ENCODE data around the gene TK2. TPM values are rescaled to one million over a fixed set of nuclear protein-coding genes. Genes with fewer than 3 reads are reported as not detected.

TK2 gene
- polyA plus RNA-seq, 1 experiment = 42.7 TPM

DNA sequence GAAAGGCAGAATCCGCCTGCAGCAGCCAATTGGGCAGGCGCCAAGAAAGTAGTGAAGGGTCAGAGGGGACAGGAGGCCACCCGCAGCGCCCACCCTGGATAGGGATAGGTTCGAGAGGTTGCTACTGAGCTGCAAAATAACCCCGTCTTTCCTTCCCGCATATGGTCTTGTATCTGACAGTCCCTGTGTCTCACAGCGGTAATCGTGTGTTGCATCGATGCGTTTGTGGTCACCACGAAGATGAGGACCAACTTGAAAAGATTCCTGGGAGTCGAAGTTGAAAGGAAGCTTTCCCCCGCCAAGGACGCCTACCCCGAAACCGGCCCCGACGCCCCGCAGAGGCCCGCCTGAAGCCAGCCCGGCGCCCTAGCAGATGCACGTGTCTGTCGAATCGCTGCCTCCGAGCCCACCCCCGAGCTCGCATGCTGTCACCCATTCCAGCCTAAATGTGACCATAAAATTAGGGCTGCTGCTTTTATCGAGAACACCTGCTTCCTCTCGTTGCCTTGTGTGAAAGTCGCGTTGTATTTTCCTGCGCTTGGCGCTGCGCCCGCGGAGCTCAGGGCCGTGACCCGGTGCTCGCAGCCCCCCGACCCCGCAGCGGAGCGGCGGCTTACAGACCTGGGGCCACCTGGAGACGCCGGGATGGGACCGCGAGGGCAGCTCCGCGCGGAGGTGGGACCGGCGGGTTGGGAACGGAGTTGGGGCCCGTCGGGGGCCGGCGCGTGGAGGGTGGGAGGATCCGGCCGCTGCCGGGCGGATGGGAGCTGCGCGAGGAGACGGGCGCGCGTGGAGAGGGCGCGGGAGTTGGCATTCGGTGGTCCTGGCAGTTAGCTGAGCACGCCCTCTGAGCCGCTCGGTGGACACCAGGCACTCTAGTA, 29.0 kb upstream of the TK2 start, which contains the start of gene CMTM2:
TSS of gene CMTM2 (plus strand) at position 813 of the 881 bp plus-strand sequence. CDS start 145 bp downstream, outside the sequence.
- DNase-seq (ENCODE audit: low read depth) = no peak
- peaks cover 13% of the 10 kb centered on the region for H3K27me3 ChIP-seq (ENCODE audit: control insufficient read depth, insufficient read depth, low read length)
- ChIA-PET CTCF (interaction anchor here (0.7 to 2.4 kb wide), 6 partner anchors 10 to 172 kb away, joined by 3 to 7 read pairs (median 3); no protein-coding TSS in a partner anchor), POLR2A (no interaction called here)
- no peak within 1 kb of the TSS for H3K4me3 ChIP-seq (ENCODE audit: low read depth, low read length)
- TF ChIP-seq, protein P1, sequence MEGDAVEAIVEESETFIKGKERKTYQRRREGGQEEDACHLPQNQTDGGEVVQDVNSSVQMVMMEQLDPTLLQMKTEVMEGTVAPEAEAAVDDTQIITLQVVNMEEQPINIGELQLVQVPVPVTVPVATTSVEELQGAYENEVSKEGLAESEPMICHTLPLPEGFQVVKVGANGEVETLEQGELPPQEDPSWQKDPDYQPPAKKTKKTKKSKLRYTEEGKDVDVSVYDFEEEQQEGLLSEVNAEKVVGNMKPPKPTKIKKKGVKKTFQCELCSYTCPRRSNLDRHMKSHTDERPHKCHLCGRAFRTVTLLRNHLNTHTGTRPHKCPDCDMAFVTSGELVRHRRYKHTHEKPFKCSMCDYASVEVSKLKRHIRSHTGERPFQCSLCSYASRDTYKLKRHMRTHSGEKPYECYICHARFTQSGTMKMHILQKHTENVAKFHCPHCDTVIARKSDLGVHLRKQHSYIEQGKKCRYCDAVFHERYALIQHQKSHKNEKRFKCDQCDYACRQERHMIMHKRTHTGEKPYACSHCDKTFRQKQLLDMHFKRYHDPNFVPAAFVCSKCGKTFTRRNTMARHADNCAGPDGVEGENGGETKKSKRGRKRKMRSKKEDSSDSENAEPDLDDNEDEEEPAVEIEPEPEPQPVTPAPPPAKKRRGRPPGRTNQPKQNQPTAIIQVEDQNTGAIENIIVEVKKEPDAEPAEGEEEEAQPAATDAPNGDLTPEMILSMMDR (IDR thresholded peaks at IDR 0.05; ENCODE audit: insufficient read depth, low read depth, low read length) = no peak
- no peaks in the 10 kb centered on the region for H3K36me3 ChIP-seq (ENCODE audit: control insufficient read depth, insufficient read depth, low read length)

DNA sequence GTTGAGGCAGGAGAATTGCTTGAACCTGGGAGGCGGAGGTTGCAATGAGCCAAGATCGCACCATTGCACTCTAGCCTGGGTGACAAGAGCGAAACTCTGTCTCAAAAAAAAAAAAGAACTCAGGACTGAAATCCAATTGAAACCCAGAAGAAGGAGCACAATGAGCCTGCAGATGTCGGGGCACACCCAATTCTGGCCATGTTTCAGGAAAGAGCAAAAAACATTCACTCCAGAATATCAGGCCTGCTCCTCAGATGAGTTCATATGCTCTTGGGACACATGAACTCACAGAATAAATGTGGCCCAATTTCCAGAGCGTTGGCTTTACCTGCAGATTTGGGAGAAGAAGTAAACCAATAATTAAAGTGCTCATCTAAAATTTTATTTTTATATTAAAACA, 26.4 kb upstream of the TK2 start:
- no peak for DNase-seq (ENCODE audit: low read depth)
- Histone ChIP-seq H3K4me3 (ENCODE audit: low read depth, low read length) (no peak overlapping the region), H3K27me3 (ENCODE audit: control insufficient read depth, insufficient read depth, low read length) (peaks cover 13% of the 10 kb centered on the region), H3K36me3 (ENCODE audit: control insufficient read depth, insufficient read depth, low read length) (no peaks in the 10 kb centered on the region; the same call in 1 of the 2 replicates)
- TF ChIP-seq, protein P1 (IDR thresholded peaks at IDR 0.05; ENCODE audit: insufficient read depth, low read depth, low read length) = no peak
- ChIA-PET POLR2A (no interaction called here), CTCF (no interaction called here)

DNA sequence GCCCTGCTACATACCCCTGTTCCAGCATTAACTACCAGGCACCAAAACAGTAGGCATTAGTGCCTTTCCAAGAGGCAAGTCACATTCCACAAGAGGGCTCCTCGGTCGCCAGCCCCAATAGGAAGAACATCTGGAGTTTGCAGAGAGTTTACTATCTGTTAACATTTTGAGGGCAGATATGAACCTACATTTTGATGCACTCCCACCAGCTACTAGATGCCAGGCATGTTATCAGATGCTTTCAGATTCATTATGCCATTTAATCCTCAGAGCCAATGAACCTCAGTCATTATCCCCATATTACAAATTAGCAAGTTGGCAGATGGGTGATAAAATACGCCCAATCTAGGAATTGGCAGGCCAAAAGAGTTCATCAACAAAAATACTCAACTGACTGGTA, 25.1 kb upstream of the TK2 start:
- no peak for DNase-seq (ENCODE audit: low read depth)
- ChIA-PET CTCF (interaction anchor here (0.6 to 2.0 kb wide), 5 partner anchors 11 to 59 kb away, joined by 3 to 5 read pairs (median 4); partner anchors contain the start of gene CKLF), POLR2A (no interaction called here)
- TF ChIP-seq, protein P1 (IDR thresholded peaks at IDR 0.05; ENCODE audit: insufficient read depth, low read depth, low read length) = no peak
- Histone ChIP-seq H3K4me3 (ENCODE audit: low read depth, low read length) (no peak overlapping the region), H3K27me3 (ENCODE audit: control insufficient read depth, insufficient read depth, low read length) (peaks cover 13% of the 10 kb centered on the region), H3K36me3 (ENCODE audit: control insufficient read depth, insufficient read depth, low read length) (no peaks in the 10 kb centered on the region; the same call in 1 of the 2 replicates)

DNA sequence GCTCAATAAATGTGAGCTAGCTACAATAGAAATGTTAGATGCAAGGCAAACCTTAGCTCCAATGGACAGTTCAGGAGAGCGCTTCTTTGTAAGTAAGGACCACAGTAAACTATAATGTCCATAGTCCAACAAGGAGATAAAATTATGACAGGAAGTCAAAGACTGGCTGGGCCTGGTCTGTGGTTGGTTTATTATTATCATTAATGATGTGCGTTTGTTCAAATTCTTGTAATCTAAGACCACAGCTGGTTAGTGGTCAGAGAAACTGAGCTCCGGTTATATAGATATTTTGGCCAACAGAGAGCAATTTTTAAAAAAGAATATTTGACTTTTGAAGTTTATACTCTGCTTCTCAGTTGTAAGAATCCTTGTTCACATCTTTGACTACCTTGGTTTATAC, 24.6 kb upstream of the TK2 start:
- Histone ChIP-seq H3K36me3 (ENCODE audit: control insufficient read depth, insufficient read depth, low read length) (no peaks in the 10 kb centered on the region; the same call in 1 of the 2 replicates), H3K4me3 (ENCODE audit: low read depth, low read length) (no peak overlapping the region), H3K27me3 (ENCODE audit: control insufficient read depth, insufficient read depth, low read length) (peaks cover 13% of the 10 kb centered on the region)
- no peak for DNase-seq (ENCODE audit: low read depth)
- ChIA-PET CTCF (interaction anchor here (0.9 to 2.0 kb wide), 3 partner anchors 11 to 170 kb away, joined by 3 to 4 read pairs (median 4); no protein-coding TSS in a partner anchor), POLR2A (no interaction called here)
- TF ChIP-seq, protein P1 (IDR thresholded peaks at IDR 0.05; ENCODE audit: insufficient read depth, low read depth, low read length) = no peak

DNA sequence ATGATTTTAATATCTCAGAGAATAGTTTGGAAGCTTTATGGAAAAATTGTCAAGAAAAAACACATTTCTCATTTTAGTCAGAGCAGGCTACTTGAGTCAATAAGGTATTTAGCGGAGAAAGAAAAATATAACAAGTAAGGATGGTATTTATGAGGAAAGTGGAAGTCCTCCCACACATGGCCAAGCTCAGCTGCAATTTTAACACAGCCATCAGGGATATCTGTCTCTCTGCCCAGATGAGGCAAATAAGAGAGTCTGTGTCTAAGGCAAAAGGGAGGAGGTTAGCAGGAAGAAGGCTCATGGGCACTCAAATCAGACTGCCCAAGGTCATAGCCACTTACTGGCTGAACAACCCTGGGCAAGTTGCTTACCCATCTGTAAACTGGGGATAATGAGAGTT, 24.2 kb upstream of the TK2 start:
- TF ChIP-seq, protein P1 (IDR thresholded peaks at IDR 0.05; ENCODE audit: insufficient read depth, low read depth, low read length) = no peak
- DNase-seq (ENCODE audit: low read depth) = no peak
- Histone ChIP-seq H3K36me3 (ENCODE audit: control insufficient read depth, insufficient read depth, low read length) (no peaks in the 10 kb centered on the region; the same call in 1 of the 2 replicates), H3K27me3 (ENCODE audit: control insufficient read depth, insufficient read depth, low read length) (peaks cover 13% of the 10 kb centered on the region), H3K4me3 (ENCODE audit: low read depth, low read length) (no peak overlapping the region)
- CTCF ChIA-PET = interaction anchor here (0.9 to 2.0 kb wide), 4 partner anchors 12 to 169 kb away, joined by 3 to 7 read pairs (median 4); no protein-coding TSS in a partner anchor
- POLR2A ChIA-PET = no interaction called here
